DOHH2 (cell line): ENCODE data around the gene SRA1.

ENCODE experiments used
- CTCF ChIP-seq: fragments of 200-600 bp; sonication (generic); IDR thresholded peaks from one replicate; pipeline ENCODE4 v1.5.1; 2014; ENCODE audit warnings: antibody characterized with exemption, mild to moderate bottlenecking, low read depth, low read length; ENCODE audit not compliant: poor library complexity, severe bottlenecking
- EZH2phosphoT487 ChIP-seq: fragments of 200-600 bp; sonication (generic); IDR thresholded peaks from 2 replicates; pipeline ENCODE4 v1.6.1; 2017; ENCODE audit warnings: borderline replicate concordance, mild to moderate bottlenecking, antibody characterized with exemption, low read length, moderate library complexity, mixed read lengths

GRCh38 chr5:140600096-140600495 is 42.8 kb upstream of the SRA1 start:
- TF ChIP-seq CTCF: no peak
- TF ChIP-seq EZH2phosphoT487: no peak
